Adrenal gland (tissue), 5 donors: Measurements from ENCODE around the gene KAZN.

ENCODE experiments used
- POLR2A ChIP-seq, 2 donors: fragments of 450-650 bp; IDR thresholded peaks; one replicate each; pipeline ENCODE4 v1.6.1; 2017; ENCODE audit warnings: antibody characterized with exemption in 2 of 2, mild to moderate bottlenecking in 2 of 2, moderate library complexity in 1 of 2
- TF ChIP-seq, protein P1 (sequence below), 6 experiments: fragments of 450-650 bp in 4 of 6; fragments of 200-600 bp in 2 of 6; sonication (generic) in 1 of 6; IDR thresholded peaks; 1 replicate in 5 of 6; 2 replicates in 1 of 6; pipeline versions ENCODE4 v1.5.1 to v1.8.0; 2016 to 2021; ENCODE audit warnings: antibody characterized with exemption in 6 of 6, mild to moderate bottlenecking in 2 of 6, moderate library complexity in 1 of 6
- donor health status: DM: no; HTN: no; CAD: no.

- no peak for TF ChIP-seq POLR2A (IDR thresholded peaks at IDR 0.05)
- TF ChIP-seq, protein P1, sequence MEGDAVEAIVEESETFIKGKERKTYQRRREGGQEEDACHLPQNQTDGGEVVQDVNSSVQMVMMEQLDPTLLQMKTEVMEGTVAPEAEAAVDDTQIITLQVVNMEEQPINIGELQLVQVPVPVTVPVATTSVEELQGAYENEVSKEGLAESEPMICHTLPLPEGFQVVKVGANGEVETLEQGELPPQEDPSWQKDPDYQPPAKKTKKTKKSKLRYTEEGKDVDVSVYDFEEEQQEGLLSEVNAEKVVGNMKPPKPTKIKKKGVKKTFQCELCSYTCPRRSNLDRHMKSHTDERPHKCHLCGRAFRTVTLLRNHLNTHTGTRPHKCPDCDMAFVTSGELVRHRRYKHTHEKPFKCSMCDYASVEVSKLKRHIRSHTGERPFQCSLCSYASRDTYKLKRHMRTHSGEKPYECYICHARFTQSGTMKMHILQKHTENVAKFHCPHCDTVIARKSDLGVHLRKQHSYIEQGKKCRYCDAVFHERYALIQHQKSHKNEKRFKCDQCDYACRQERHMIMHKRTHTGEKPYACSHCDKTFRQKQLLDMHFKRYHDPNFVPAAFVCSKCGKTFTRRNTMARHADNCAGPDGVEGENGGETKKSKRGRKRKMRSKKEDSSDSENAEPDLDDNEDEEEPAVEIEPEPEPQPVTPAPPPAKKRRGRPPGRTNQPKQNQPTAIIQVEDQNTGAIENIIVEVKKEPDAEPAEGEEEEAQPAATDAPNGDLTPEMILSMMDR (IDR thresholded peaks at IDR 0.05) = no peak
Observed at GRCh38 chr1:15011160-15011559, 412.7 kb downstream of the KAZN start.
